NT2/D1 (cell line): ENCODE data around the gene GSS.

Experiments
- DNase-seq: peaks from one replicate; pipeline ENCODE4 v3.0.0-alpha.2; 2011; ENCODE audit warnings: low read depth, low spot score
- H3K27me3 ChIP-seq: 2 replicates; pipeline ENCODE4 v1.6.0; 2011; ENCODE audit warnings: mild to moderate bottlenecking; ENCODE audit not compliant: insufficient read length, insufficient read depth
- H3K36me3 ChIP-seq: 2 replicates; pipeline ENCODE4 v1.6.1; 2011; ENCODE audit warnings: mild to moderate bottlenecking, low read length, mixed read lengths; ENCODE audit not compliant: insufficient read depth, insufficient read length
- H3K4me1 ChIP-seq: 2 replicates; pipeline ENCODE4 v1.5.1; 2011; ENCODE audit not compliant: insufficient read depth, insufficient read length
- H3K4me3 ChIP-seq: 2 replicates; pipeline ENCODE4 v1.5.1; 2011; ENCODE audit warnings: low read depth; ENCODE audit not compliant: insufficient read length
- H3K9ac ChIP-seq: 2 replicates; pipeline ENCODE4 v1.6.0; 2011; ENCODE audit warnings: low read depth; ENCODE audit not compliant: insufficient read length
- H3K9me3 ChIP-seq: 2 replicates; pipeline ENCODE4 v1.5.1; 2011; ENCODE audit warnings: mild to moderate bottlenecking, low read length; ENCODE audit not compliant: insufficient read depth
- SUZ12 ChIP-seq: IDR thresholded peaks from 2 replicates; pipeline ENCODE4 v1.6.1; 2011; ENCODE audit not compliant: insufficient read length, insufficient read depth; ENCODE audit errors: extremely low read depth
- YY1 ChIP-seq: IDR thresholded peaks from 2 replicates; pipeline ENCODE4 v1.6.1; 2011; ENCODE audit not compliant: insufficient read length, insufficient read depth
- ZNF274 ChIP-seq: IDR thresholded peaks from 2 replicates; pipeline ENCODE4 v1.6.1; 2011; ENCODE audit warnings: mild to moderate bottlenecking, low read depth, low read length

The GSS gene

DNA sequence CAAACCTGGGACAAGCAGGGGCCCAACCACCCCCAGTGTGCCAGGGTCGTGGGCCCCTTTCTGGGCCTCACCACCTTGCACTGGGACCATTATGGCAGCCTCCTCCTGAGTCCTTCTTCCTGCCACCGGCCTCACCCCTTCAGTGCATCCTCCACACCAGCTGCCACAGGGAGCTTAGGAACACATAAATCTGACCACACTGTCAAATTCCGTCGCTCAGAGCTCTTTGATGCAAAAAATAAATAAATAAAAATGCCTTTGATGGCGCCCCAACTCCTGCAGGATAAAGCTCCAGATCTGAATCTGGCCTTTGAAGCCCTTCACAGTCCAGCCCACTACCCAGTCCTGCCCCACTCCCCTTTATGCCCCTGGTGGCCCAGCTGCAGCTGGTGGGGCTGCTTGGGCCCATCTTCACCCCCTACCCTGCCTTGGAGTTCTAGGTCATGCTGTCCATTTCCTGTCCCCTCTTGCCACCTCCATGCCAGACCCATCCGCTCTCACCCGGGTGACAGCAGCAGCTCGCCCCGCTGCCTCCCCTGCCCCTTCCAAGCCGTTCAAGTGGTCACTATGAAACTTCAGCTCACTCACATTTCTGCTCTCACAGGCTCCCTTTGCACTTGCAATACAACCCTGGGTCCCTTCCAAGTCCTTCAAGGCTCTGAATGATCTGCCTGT is 16.1 kb upstream of the GSS start:
- no peaks in the 10 kb centered on the region for H3K9me3 ChIP-seq
- no peak for TF ChIP-seq SUZ12
- TF ChIP-seq ZNF274, result no peak
- no peak for TF ChIP-seq YY1

GRCh38 chr20:34970846-34971560 is 15.4 kb upstream of the GSS start:
- Histone ChIP-seq H3K9me3 (no peaks in the 10 kb centered on the region), H3K36me3 (no peaks in the 10 kb centered on the region), H3K4me3 (no peak overlapping the region), H3K4me1 (peaks cover 10% of the 10 kb centered on the region), H3K27me3 (peaks cover 4% of the 10 kb centered on the region), H3K9ac (no peak overlapping the region)
- DNase-seq, result no peak
- no peak for TF ChIP-seq YY1
- TF ChIP-seq ZNF274, result no peak
- no peak for TF ChIP-seq SUZ12

More for the DNA sequence above, 16.1 kb upstream of the GSS start:
- DNase-seq, result no peak
- Histone ChIP-seq H3K36me3 (no peaks in the 10 kb centered on the region), H3K4me3 (no peak overlapping the region), H3K4me1 (peaks cover 10% of the 10 kb centered on the region), H3K27me3 (peaks cover 5% of the 10 kb centered on the region), H3K9ac (no peak overlapping the region)

DNA sequence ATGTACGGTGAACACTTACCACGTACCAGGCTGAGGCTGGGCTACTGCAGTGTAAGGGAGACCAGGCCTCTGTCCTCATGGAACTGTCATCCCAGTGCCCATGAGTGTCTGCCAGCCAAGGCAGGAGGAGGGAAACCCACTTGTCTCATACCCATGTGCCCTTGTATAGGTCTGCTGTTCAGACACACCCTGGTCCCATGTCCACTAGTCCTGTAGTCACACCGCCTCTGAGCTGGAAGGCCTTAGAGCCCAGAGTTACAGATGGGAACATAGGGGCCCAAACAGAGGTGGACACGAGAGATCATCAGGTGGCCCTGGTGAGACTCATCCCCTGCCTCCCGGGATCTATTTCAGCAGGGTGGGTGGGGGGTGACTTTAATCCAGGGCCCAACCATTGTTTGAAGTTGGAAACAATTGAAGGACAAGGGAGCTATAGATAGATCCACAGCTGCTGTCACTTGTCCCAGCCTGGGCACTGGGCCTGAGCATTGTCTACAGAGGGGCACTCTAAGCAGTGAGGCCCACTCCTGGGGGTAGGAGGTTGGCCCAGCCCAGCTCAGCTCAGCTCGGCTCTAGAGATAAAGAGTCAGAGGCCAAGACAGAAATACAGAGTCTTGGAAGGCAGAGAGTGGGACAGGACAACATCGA is 14.7 kb upstream of the GSS start:
- H3K4me1 ChIP-seq, result peaks cover 10% of the 10 kb centered on the region
- H3K27me3 ChIP-seq, result peaks cover 4% of the 10 kb centered on the region
- no peaks in the 10 kb centered on the region for H3K9me3 ChIP-seq
- no peak overlapping the region for H3K4me3 ChIP-seq
- H3K36me3 ChIP-seq, result no peaks in the 10 kb centered on the region
- H3K9ac ChIP-seq, result no peak overlapping the region
- DNase-seq, result no peak
- no peak for TF ChIP-seq ZNF274

GRCh38 chr20:34968042-34968775 is 12.6 kb upstream of the GSS start:
- H3K9ac ChIP-seq, result no peak overlapping the region
- H3K36me3 ChIP-seq, result no peaks in the 10 kb centered on the region
- no peaks in the 10 kb centered on the region for H3K9me3 ChIP-seq
- no peak overlapping the region for H3K4me3 ChIP-seq
- no peak for DNase-seq
- H3K4me1 ChIP-seq, result peaks cover 7% of the 10 kb centered on the region
- H3K27me3 ChIP-seq, result no peaks in the 10 kb centered on the region
- TF ChIP-seq YY1 (no peak), ZNF274 (no peak), SUZ12 (no peak)

DNA sequence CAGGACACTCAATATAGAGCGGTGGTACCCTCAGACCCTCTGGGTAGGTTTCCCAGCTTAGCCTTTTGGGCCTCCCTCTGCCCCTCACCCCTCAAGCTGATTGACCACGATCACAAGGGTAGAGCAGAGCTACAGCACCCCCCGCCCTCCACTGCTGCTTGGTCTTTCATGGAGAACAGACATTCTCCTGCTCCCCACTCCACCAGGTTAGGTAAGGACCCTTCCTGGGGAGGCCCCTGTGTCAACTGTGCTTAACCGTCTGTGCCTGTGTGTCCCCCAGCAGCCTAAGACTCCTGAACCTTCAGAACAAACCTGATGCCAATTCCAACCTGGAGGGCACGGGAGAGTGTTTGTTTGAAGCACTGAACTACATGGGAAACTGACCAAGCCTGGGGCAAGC is 11.8 kb upstream of the GSS start:
- no peak for TF ChIP-seq YY1
- TF ChIP-seq SUZ12, result no peak
- TF ChIP-seq ZNF274, result no peak
- DNase-seq, result no peak
- no peaks in the 10 kb centered on the region for H3K9me3 ChIP-seq
- H3K4me3 ChIP-seq, result no peak overlapping the region
- no peaks in the 10 kb centered on the region for H3K27me3 ChIP-seq
- H3K36me3 ChIP-seq, result no peaks in the 10 kb centered on the region
- H3K4me1 ChIP-seq, result peaks cover 7% of the 10 kb centered on the region
- no peak overlapping the region for H3K9ac ChIP-seq

DNA sequence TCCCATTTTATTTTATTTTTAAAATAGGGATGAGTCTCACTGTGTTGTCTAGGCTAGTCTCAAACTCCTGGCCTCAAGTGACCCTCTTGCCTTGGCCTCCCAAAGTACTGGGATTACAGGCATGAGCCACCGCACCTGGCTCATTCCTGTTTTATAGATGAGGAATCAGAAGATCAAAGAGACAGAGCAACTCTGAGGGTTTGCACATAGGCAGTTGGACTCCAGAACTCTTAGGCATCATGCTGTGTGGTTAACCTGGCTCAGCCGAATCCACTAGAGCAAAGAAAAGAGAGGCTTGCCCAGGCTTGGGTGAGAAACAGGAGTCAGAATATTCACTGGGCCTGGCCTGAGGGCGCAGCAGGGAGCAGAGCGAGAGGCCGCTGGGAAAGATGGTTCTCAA is 9.4 kb upstream of the GSS start:
- Histone ChIP-seq H3K9me3 (no peaks in the 10 kb centered on the region), H3K4me3 (no peak overlapping the region), H3K4me1 (peaks cover 7% of the 10 kb centered on the region), H3K27me3 (no peaks in the 10 kb centered on the region), H3K9ac (no peak overlapping the region), H3K36me3 (no peaks in the 10 kb centered on the region)
- TF ChIP-seq SUZ12 (no peak), YY1 (no peak), ZNF274 (no peak)
- no peak for DNase-seq

- H3K4me1 ChIP-seq, result peaks cover 7% of the 10 kb centered on the region
- H3K27me3 ChIP-seq, result no peaks in the 10 kb centered on the region
- no peaks in the 10 kb centered on the region for H3K9me3 ChIP-seq
- TF ChIP-seq ZNF274 (no peak), YY1 (no peak), SUZ12 (no peak)
- H3K36me3 ChIP-seq, result no peaks in the 10 kb centered on the region
- no peak overlapping the region for H3K9ac ChIP-seq
- no peak for DNase-seq
- H3K4me3 ChIP-seq, result no peak overlapping the region
Observed at GRCh38 chr20:34964486-34964885, 8.9 kb upstream of the GSS start.
